Heart left ventricle (tissue), 16 donors: Measurements from ENCODE around the gene MYO15A. TPM values are rescaled to one million over a fixed set of nuclear protein-coding genes. Genes with fewer than 3 reads are reported as not detected.

ENCODE experiments used
- ATAC-seq, 4 donors: fragments of 200-7000 bp; cut with Tn5 transposase; one replicate each; pipeline ENCODE4 v1.9.1; 2020 to 2022; ENCODE audit warnings: moderate library complexity in 4 of 4, mild to moderate bottlenecking in 3 of 4, moderate number of reproducible peaks in 1 of 4
- DNase-seq, 5 donors: peaks; one replicate each; pipeline ENCODE4 v3.0.0-alpha.2; 2020
- H3K27ac ChIP-seq, 12 donors: fragments of 200-600 bp; sonication (generic) in 4 of 12; one replicate each; pipeline versions ENCODE4 v1.5.0 to v1.8.0; 2016 to 2022; ENCODE audit warnings: mild to moderate bottlenecking in 2 of 12
- H3K27me3 ChIP-seq, 9 donors: fragments of 200-600 bp; sonication (generic) in 2 of 9; one replicate each; pipeline versions ENCODE4 v1.5.1 to v1.8.0; 2016 to 2022; ENCODE audit warnings: mild to moderate bottlenecking in 3 of 9
- H3K36me3 ChIP-seq, 9 donors: fragments of 200-600 bp; sonication (generic) in 2 of 9; one replicate each; pipeline versions ENCODE4 v1.5.0 to v1.8.0; 2018 to 2022; ENCODE audit warnings: mild to moderate bottlenecking in 2 of 9
- H3K4me1 ChIP-seq, 12 donors: fragments of 200-600 bp; sonication (generic) in 4 of 12; one replicate each; pipeline versions ENCODE4 v1.5.0 to v1.8.0; 2016 to 2022; ENCODE audit warnings: mild to moderate bottlenecking in 3 of 12
- H3K4me3 ChIP-seq, 12 donors: fragments of 200-600 bp; sonication (generic) in 4 of 12; one replicate each; pipeline versions ENCODE4 v1.5.0 to v1.8.0; 2017 to 2022; ENCODE audit warnings: mild to moderate bottlenecking in 9 of 12, moderate library complexity in 4 of 12
- H3K9me3 ChIP-seq, 12 donors: fragments of 200-600 bp; sonication (generic) in 4 of 12; one replicate each; pipeline versions ENCODE4 v1.5.0 to v1.8.0; 2016 to 2022; ENCODE audit warnings: mild to moderate bottlenecking in 1 of 12
- CTCF ChIP-seq, 12 donors: fragments of 200-600 bp; sonication (generic) in 4 of 12; IDR thresholded peaks; one replicate each; pipeline versions ENCODE4 v1.5.0 to v1.8.0; 2018 to 2022; ENCODE audit warnings: antibody characterized with exemption in 12 of 12, mild to moderate bottlenecking in 5 of 12
- POLR2A ChIP-seq, 2 donors: fragments of 450-650 bp; IDR thresholded peaks; one replicate each; pipeline ENCODE4 v1.6.1; 2017; ENCODE audit warnings: antibody characterized with exemption in 2 of 2, mild to moderate bottlenecking in 2 of 2, moderate library complexity in 2 of 2
- WGBS, 4 donors: extraction: QIAGEN DNeasy Blood & Tissue Kit in 2 of 4; methylation state at CpG; one replicate each; pipeline versions ENCODE4 v1.1.5 to v1.1.7; 2013 to 2018; 5-methylcytosine and 5-hydroxymethylcytosine counted together
- intact Hi-C, 10 donors: fragments of 100-400 bp; cut with DNase I; formaldehyde crosslinking; loops; one replicate each; pipeline versions ENCODE4 v1.11.1 to v1.14.2; 2022
- polyA plus RNA-seq, 2 donors: library from polyadenylated mRNA; stranded (reverse); fragments of 200-250 nt; gene quantifications; one replicate each; pipeline ENCODE4 v1.2.3, GENCODE V29; 2013
- total RNA-seq, 9 donors: library from RNA; depleted of rRNA in 2 of 9; stranded (reverse); fragments of >200 nt in 2 of 9; fragmentation: NEBNext Ultra II Directional in 3 of 9; extraction: Animal tissue kit (Norgen Biotek cat#: 25700) in 3 of 9; gene quantifications; one replicate each; pipeline versions ENCODE4 v1.1.0 to v1.2.4, GENCODE V29; 2016 to 2023
- donor health status: ischemic (EF 13 %, LVEDD 7.1; RV severe dilation, severe dysfunction).
- donor health status: healthy with polysubstance abuse.
- donor health status: DM: no; HTN: yes; CAD: no.
- donor health status: DM: no; HTN: no; CAD: no.
- donor health status: ischemic (EF 25% LVEDD 6.9; RV normal size, moderate dysfunction).
- donor health status: ischemic (EF 25% LVEDD 5.7; RV mildly dilated, moderate dysfunction).
- donor health status: healthy.
- donor health status: DM: yes; HTN: yes; CAD: no.
- donor health status: ischemic (EF 35%, LVEDD 5.7; RV mildly dilated, moderate dysfunction).
- donor health status: nonischemic (EF 11% LVEDD 7.7; RV severe dilation, severe dysfunction).
- donor health status: DM: yes; HTN: yes; CAD: no.
- donor health status: PGD.
- donor health status: ischemic (EF 29% LVEDD 5.4; RV normal size, mild dysfunction).
- donor health status: nonischemic (EF 23%, LVEDD 6.1; RV moderate dilation, normal function).

The MYO15A gene
- total and polyA plus RNA-seq, 11 donors: 0.12 to 0.53 (median 0.35) TPM; not detected in 2

GRCh38 chr17:18138065-18138749, 29.7 kb downstream of the MYO15A start:
- 82 to 88% (median 85%) methylated on average over 7 to 8 of the region's 8 CpGs for WGBS, 4 donors
- DNase-seq (no peak), ATAC-seq (no peak)
- Histone ChIP-seq H3K27ac (no peak overlapping the region), H3K27me3 (peaks cover 0 to 4% (median 0%) of the 10 kb centered on the region in 9 donors), H3K4me1 (peaks cover 0 to 7% (median 0%) of the 10 kb centered on the region in 12 donors), H3K36me3 (no peaks in the 10 kb centered on the region), H3K4me3 (no peak overlapping the region), H3K9me3 (no peaks in the 10 kb centered on the region)
- intact Hi-C loops: no loop called here
- TF ChIP-seq CTCF (IDR thresholded peaks at IDR 0.05): no peak
- TF ChIP-seq POLR2A (IDR thresholded peaks at IDR 0.05): no peak

- intact Hi-C loops: no loop called here
- WGBS, 4 donors: 93 to 100% (median 98%) methylated on average over 2 of the region's 2 CpGs
- Histone ChIP-seq H3K27me3 (peaks cover 0 to 4% (median 0%) of the 10 kb centered on the region in 9 donors), H3K4me3 (no peak overlapping the region), H3K9me3 (no peaks in the 10 kb centered on the region), H3K4me1 (peaks cover 0 to 7% (median 0%) of the 10 kb centered on the region in 12 donors), H3K27ac (no peak overlapping the region), H3K36me3 (no peaks in the 10 kb centered on the region)
- no peak for TF ChIP-seq POLR2A (IDR thresholded peaks at IDR 0.05)
- TF ChIP-seq CTCF (IDR thresholded peaks at IDR 0.05): no peak
- DNase-seq (no peak), ATAC-seq (no peak)
Measured at GRCh38 chr17:18139092-18139491, 30.5 kb downstream of the MYO15A start.

- no peak overlapping the region for H3K27ac ChIP-seq
- H3K27me3 ChIP-seq: peaks cover 0 to 4% (median 0%) of the 10 kb centered on the region in 9 donors
- 84 to 100% (median 84%) methylated on average over 4 to 14 of the region's 14 CpGs for WGBS, 4 donors
- H3K4me1 ChIP-seq: peaks cover 0 to 7% (median 0%) of the 10 kb centered on the region in 12 donors
- TF ChIP-seq CTCF (IDR thresholded peaks at IDR 0.05) (no peak), POLR2A (IDR thresholded peaks at IDR 0.05) (no peak)
- ATAC-seq: no peak
- DNase-seq: no peak
- intact Hi-C loops: no loop called here
- H3K36me3 ChIP-seq: no peaks in the 10 kb centered on the region
- no peak overlapping the region for H3K4me3 ChIP-seq
- H3K9me3 ChIP-seq: no peaks in the 10 kb centered on the region
Measured at GRCh38 chr17:18139498-18139897, 30.9 kb downstream of the MYO15A start.

- Histone ChIP-seq H3K9me3 (no peaks in the 10 kb centered on the region), H3K27ac (no peak overlapping the region), H3K27me3 (peaks cover 0 to 4% (median 0%) of the 10 kb centered on the region in 9 donors), H3K36me3 (no peaks in the 10 kb centered on the region), H3K4me1 (peaks cover 0 to 7% (median 0%) of the 10 kb centered on the region in 12 donors), H3K4me3 (no peak overlapping the region)
- intact Hi-C loops: loop anchor here in 8 of 10 donors (5.0 to 10.0 kb wide), 6 partner anchors 42 to 77 kb away; partner anchors contain the start of gene ALKBH5 (in 1 of the 8)
- ATAC-seq: peak in 1 of 4 donors; percentile 34
- 63 to 75% (median 72%) methylated on average over 3 of the region's 3 CpGs for WGBS, 4 donors
- TF ChIP-seq POLR2A (IDR thresholded peaks at IDR 0.05) (no peak), CTCF (IDR thresholded peaks at IDR 0.05) (no peak)
- no peak for DNase-seq
Measured at GRCh38 chr17:18139949-18140348, 31.4 kb downstream of the MYO15A start.
